Kidney (tissue), 14 donors: Measurements from ENCODE around the gene PLEKHM2. TPM values are rescaled to one million over a fixed set of nuclear protein-coding genes. Genes with fewer than 3 reads are reported as not detected.

Experiments
- DNase-seq, 5 donors: peaks; one replicate each; pipeline ENCODE4 v3.0.0-alpha.2; 2013 to 2020
- FAIRE-seq: peaks from 2 replicates; lab custom pipeline; 2012; peaks lifted over from hg19 to GRCh38; lab: Jason Lieb, UNC
- H3K27ac ChIP-seq, 2 donors: one replicate each; pipeline ENCODE4 v1.7.0; 2013; ENCODE audit warnings: low read depth in 2 of 2, low read length in 2 of 2, inconsistent platforms in 1 of 2
- H3K27me3 ChIP-seq: one replicate; pipeline ENCODE4 v1.7.1; 2013; ENCODE audit warnings: low read length, inconsistent platforms; ENCODE audit not compliant: control insufficient read depth, insufficient read depth
- H3K36me3 ChIP-seq, 3 donors: one replicate each; pipeline versions ENCODE4 v1.7.0 to v1.7.1; 2013; ENCODE audit warnings: low read length in 3 of 3, control low read depth in 1 of 3, inconsistent platforms in 1 of 3; ENCODE audit not compliant: insufficient read depth in 3 of 3, control insufficient read depth in 2 of 3
- H3K4me1 ChIP-seq, 3 donors: one replicate each; pipeline versions ENCODE4 v1.7.0 to v1.7.1; 2013; ENCODE audit warnings: low read length in 3 of 3, inconsistent platforms in 1 of 3, low read depth in 1 of 3; ENCODE audit not compliant: control insufficient read depth in 2 of 3, insufficient read depth in 2 of 3
- H3K4me3 ChIP-seq, 3 donors: one replicate each; pipeline versions ENCODE4 v1.7.0 to v1.8.1; 2013; ENCODE audit warnings: low read length in 3 of 3, control low read depth in 1 of 3, inconsistent platforms in 1 of 3
- H3K9ac ChIP-seq, 3 donors: one replicate each; pipeline versions ENCODE4 v1.7.0 to v1.7.1; 2013; ENCODE audit warnings: low read length in 3 of 3, control low read depth in 1 of 3, inconsistent platforms in 1 of 3
- H3K9me3 ChIP-seq, 3 donors: one replicate each; pipeline versions ENCODE4 v1.7.0 to v1.7.1; 2013; ENCODE audit warnings: low read length in 3 of 3, control low read depth in 1 of 3, inconsistent platforms in 1 of 3; ENCODE audit not compliant: control insufficient read depth in 2 of 3, insufficient read depth in 1 of 3
- intact Hi-C: fragments of 100-400 bp; cut with DNase I; formaldehyde crosslinking; loops from one replicate; pipeline ENCODE4 v1.11.1; 2022
- polyA plus RNA-seq: library from polyadenylated mRNA; stranded (reverse); fragments of 350-450 nt; fragmentation: Illumina TruSeq; extraction: RNeasy Lipid Tissue Mini Kit (QIAGEN cat#74804); gene quantifications from one replicate; pipeline ENCODE4 v1.2.3, GENCODE V29; 2014; ENCODE audit warnings: low read depth, low replicate concordance; ENCODE audit not compliant: insufficient read depth
- total RNA-seq: library from RNA; stranded (reverse); fragmentation: NEBNext Ultra II Directional; extraction: Animal tissue kit (Norgen Biotek cat#: 25700); gene quantifications from one replicate; pipeline ENCODE4 v1.2.1, GENCODE V29; 2021
- TF ChIP-seq, protein P1 (sequence below): IDR thresholded peaks from 3 replicates; pipeline ENCODE4 v1.5.1; 2012; ENCODE audit warnings: mild to moderate bottlenecking, moderate library complexity, borderline replicate concordance; ENCODE audit not compliant: insufficient read depth; ENCODE audit errors: extremely low read depth
- donor health status: control.
- donor health status: control.
- donor health status: control.
- donor health status: control.
- donor health status: control.
- donor health status: DM: yes; HTN: yes; CAD: no.
- donor health status: Normal renal cell carcinoma (clear cell type).

Gene PLEKHM2
- total and polyA plus RNA-seq, 2 donors from 2014 or later = 21.7 to 65.7 TPM

DNA sequence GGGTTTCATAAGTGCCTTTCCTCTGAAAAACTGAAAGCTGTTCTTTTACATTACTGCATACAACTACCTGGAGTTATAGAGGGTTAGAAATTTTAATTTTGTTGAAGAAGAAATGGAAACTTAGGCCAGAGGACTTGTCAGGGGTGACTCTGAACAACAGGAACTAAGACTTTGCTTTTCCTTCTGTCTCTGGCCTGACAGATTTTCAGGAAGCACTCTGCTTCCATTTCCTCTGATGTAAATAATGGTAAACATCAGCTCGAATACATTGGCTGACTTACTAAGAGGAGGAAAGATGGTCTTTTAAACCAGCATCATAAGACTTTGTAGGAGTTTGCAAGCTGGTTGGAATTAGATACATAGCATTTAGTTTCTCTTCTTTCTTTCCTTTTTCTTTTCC is 27.1 kb upstream of the PLEKHM2 start:
- Histone ChIP-seq H3K36me3 (peaks cover 11 to 45% (median 36%) of the 10 kb centered on the region in 3 donors), H3K4me3 (no peak overlapping the region), H3K27ac (no peak overlapping the region), H3K9ac (no peak overlapping the region), H3K27me3 (no peaks in the 10 kb centered on the region), H3K4me1 (no peaks in the 10 kb centered on the region), H3K9me3 (no peaks in the 10 kb centered on the region)
- DNase-seq (no peak), FAIRE-seq (no peak)
- TF ChIP-seq, protein P1, sequence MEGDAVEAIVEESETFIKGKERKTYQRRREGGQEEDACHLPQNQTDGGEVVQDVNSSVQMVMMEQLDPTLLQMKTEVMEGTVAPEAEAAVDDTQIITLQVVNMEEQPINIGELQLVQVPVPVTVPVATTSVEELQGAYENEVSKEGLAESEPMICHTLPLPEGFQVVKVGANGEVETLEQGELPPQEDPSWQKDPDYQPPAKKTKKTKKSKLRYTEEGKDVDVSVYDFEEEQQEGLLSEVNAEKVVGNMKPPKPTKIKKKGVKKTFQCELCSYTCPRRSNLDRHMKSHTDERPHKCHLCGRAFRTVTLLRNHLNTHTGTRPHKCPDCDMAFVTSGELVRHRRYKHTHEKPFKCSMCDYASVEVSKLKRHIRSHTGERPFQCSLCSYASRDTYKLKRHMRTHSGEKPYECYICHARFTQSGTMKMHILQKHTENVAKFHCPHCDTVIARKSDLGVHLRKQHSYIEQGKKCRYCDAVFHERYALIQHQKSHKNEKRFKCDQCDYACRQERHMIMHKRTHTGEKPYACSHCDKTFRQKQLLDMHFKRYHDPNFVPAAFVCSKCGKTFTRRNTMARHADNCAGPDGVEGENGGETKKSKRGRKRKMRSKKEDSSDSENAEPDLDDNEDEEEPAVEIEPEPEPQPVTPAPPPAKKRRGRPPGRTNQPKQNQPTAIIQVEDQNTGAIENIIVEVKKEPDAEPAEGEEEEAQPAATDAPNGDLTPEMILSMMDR = no peak
- intact Hi-C loops = no loop called here

DNA sequence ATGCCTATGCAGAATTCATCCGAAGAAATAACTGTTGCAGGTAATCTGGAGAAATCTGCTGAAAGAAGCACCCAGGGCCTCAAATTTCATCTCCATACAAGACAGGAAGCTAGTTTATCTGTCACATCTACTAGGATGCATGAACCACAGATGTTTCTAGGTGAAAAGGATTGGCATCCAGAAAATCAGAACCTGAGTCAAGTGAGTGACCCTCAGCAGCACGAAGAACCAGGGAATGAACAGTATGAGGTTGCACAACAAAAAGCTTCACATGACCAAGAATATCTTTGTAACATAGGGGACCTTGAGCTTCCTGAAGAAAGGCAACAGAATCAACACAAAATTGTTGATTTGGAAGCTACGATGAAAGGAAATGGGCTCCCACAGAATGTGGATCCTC is 24.0 kb upstream of the PLEKHM2 start:
- no peaks in the 10 kb centered on the region for H3K9me3 ChIP-seq
- H3K36me3 ChIP-seq = peaks cover 11 to 47% (median 33%) of the 10 kb centered on the region in 3 donors
- DNase-seq = no peak
- no peak overlapping the region for H3K9ac ChIP-seq
- H3K27me3 ChIP-seq = no peaks in the 10 kb centered on the region
- no peak overlapping the region for H3K27ac ChIP-seq
- no peak for FAIRE-seq
- no peaks in the 10 kb centered on the region for H3K4me1 ChIP-seq
- no peak overlapping the region for H3K4me3 ChIP-seq
- TF ChIP-seq, protein P1 = no peak
- intact Hi-C loops = no loop called here

GRCh38 chr1:15662477-15662876 is 21.6 kb upstream of the PLEKHM2 start:
- intact Hi-C loops = no loop called here
- DNase-seq (no peak), FAIRE-seq (no peak)
- H3K27me3 ChIP-seq = no peaks in the 10 kb centered on the region
- TF ChIP-seq, protein P1 = no peak
- no peaks in the 10 kb centered on the region for H3K9me3 ChIP-seq
- no peak overlapping the region for H3K27ac ChIP-seq
- H3K9ac ChIP-seq = no peak overlapping the region
- no peak overlapping the region for H3K4me3 ChIP-seq
- peaks cover 8 to 32% (median 23%) of the 10 kb centered on the region in 3 donors for H3K36me3 ChIP-seq
- no peaks in the 10 kb centered on the region for H3K4me1 ChIP-seq

- Histone ChIP-seq H3K27me3 (no peaks in the 10 kb centered on the region), H3K9ac (no peak overlapping the region), H3K36me3 (peaks cover 8 to 29% (median 23%) of the 10 kb centered on the region in 3 donors), H3K4me1 (no peaks in the 10 kb centered on the region), H3K27ac (no peak overlapping the region), H3K4me3 (no peak overlapping the region), H3K9me3 (no peaks in the 10 kb centered on the region)
- no peak for DNase-seq
- no peak for FAIRE-seq
- intact Hi-C loops = no loop called here
- TF ChIP-seq, protein P1 = no peak
Measured at GRCh38 chr1:15663925-15664324, 20.2 kb upstream of the PLEKHM2 start.
